DLD1 (cell line): ENCODE data around the gene CIDEB.

Experiments
- in situ Hi-C: cut with HindIII; loops from 2 replicates; pipeline ENCODE4 v1.10.0; 2017; ENCODE audit warnings: low sequenced_read_pairs

The CIDEB gene

GRCh38 chr14:24272467-24272866, 35.3 kb downstream of the CIDEB start:
- in situ Hi-C loops = no loop called here

GRCh38 chr14:24271834-24272263, 35.9 kb downstream of the CIDEB start:
- in situ Hi-C loops = no loop called here

- in situ Hi-C loops = no loop called here
Measured at GRCh38 chr14:24271134-24271833, 36.5 kb downstream of the CIDEB start, which contains the start of gene RABGGTA. RABGGTA (minus strand) TSS chr14:24271597; CDS start chr14:24271115, 482 bp downstream.

GRCh38 chr14:24270537-24271133, 37.1 kb downstream of the CIDEB start:
- in situ Hi-C loops = no loop called here

- in situ Hi-C loops = no loop called here
Measured at GRCh38 chr14:24269910-24270536, 37.8 kb downstream of the CIDEB start.

GRCh38 chr14:24269368-24269767, 38.4 kb downstream of the CIDEB start:
- in situ Hi-C loops = no loop called here

GRCh38 chr14:24268225-24268624, 39.6 kb downstream of the CIDEB start:
- in situ Hi-C loops = no loop called here

GRCh38 chr14:24267516-24267915, 40.3 kb downstream of the CIDEB start:
- in situ Hi-C loops = no loop called here

GRCh38 chr14:24266344-24267244, 41.2 kb downstream of the CIDEB start:
- in situ Hi-C loops = no loop called here

- in situ Hi-C loops = no loop called here
Measured at GRCh38 chr14:24264298-24264697, 43.5 kb downstream of the CIDEB start.

- in situ Hi-C loops = no loop called here
Measured at GRCh38 chr14:24263848-24264247, 43.9 kb downstream of the CIDEB start.

- in situ Hi-C loops = no loop called here
Measured at GRCh38 chr14:24262821-24263733, 44.7 kb downstream of the CIDEB start, which contains the start of gene TGM1. TGM1 (minus strand) TSS chr14:24263177; CDS start chr14:24262352, 825 bp downstream.

GRCh38 chr14:24261969-24262327, 45.8 kb downstream of the CIDEB start:
- in situ Hi-C loops = no loop called here

- in situ Hi-C loops = no loop called here
Measured at GRCh38 chr14:24261256-24261968, 46.4 kb downstream of the CIDEB start.

- in situ Hi-C loops = no loop called here
Measured at GRCh38 chr14:24260780-24261157, 47.0 kb downstream of the CIDEB start.

- in situ Hi-C loops = no loop called here
Measured at GRCh38 chr14:24260026-24260779, 47.6 kb downstream of the CIDEB start.

- in situ Hi-C loops = no loop called here
Measured at GRCh38 chr14:24259282-24260025, 48.3 kb downstream of the CIDEB start.
